Fibroblast of skin of abdomen (primary cell): ENCODE measurements around the gene GAB2.

Experiments
- DNase-seq: peaks from one replicate; pipeline ENCODE4 v3.0.0-alpha.2; 2013

The GAB2 gene

GRCh38 chr11:78201096-78201818 is 216.4 kb downstream of the GAB2 start:
- DNase-seq: no peak

GRCh38 chr11:78200553-78200952 is 217.1 kb downstream of the GAB2 start:
- DNase-seq: no peak

- no peak for DNase-seq
Observed at GRCh38 chr11:78200061-78200460, 217.6 kb downstream of the GAB2 start.

- DNase-seq: no peak
Observed at GRCh38 chr11:78199653-78200015, 218.0 kb downstream of the GAB2 start.

GRCh38 chr11:78199015-78199652 is 218.5 kb downstream of the GAB2 start:
- DNase-seq: no peak

GRCh38 chr11:78197816-78198215 is 219.8 kb downstream of the GAB2 start:
- DNase-seq: no peak

- no peak for DNase-seq
Observed at GRCh38 chr11:78196661-78197091, 220.9 kb downstream of the GAB2 start.

- DNase-seq: peak; percentile 28
Observed at GRCh38 chr11:78195917-78196560, 221.6 kb downstream of the GAB2 start.

GRCh38 chr11:78194490-78194889 is 223.1 kb downstream of the GAB2 start:
- DNase-seq: no peak

- DNase-seq: no peak
Observed at GRCh38 chr11:78193806-78194205, 223.8 kb downstream of the GAB2 start.

GRCh38 chr11:78192911-78193351 is 224.7 kb downstream of the GAB2 start:
- DNase-seq: no peak

GRCh38 chr11:78192223-78192719 is 225.3 kb downstream of the GAB2 start:
- DNase-seq: no peak

GRCh38 chr11:78190871-78191538 is 226.6 kb downstream of the GAB2 start:
- DNase-seq: no peak

GRCh38 chr11:78190374-78190773 is 227.2 kb downstream of the GAB2 start:
- DNase-seq: no peak

- DNase-seq: no peak
Observed at GRCh38 chr11:78189851-78190250, 227.8 kb downstream of the GAB2 start.

- DNase-seq: no peak
Observed at GRCh38 chr11:78189174-78189724, 228.4 kb downstream of the GAB2 start.

GRCh38 chr11:78188286-78189173 is 229.1 kb downstream of the GAB2 start, which contains the start of the genes KCTD21 and USP35:
Gene KCTD21, minus strand, starts transcription at chr11:78188626. Its CDS starts 14,072 bp downstream, at chr11:78174554.
Gene USP35, plus strand, starts transcription at chr11:78188919. Its CDS starts 7,327 bp downstream, at chr11:78196246.
- peak; percentile 96 for DNase-seq

GRCh38 chr11:78187366-78188285 is 230.0 kb downstream of the GAB2 start:
- DNase-seq: peak; percentile 6

- DNase-seq: peak; percentile 61
Observed at GRCh38 chr11:78181185-78181584, 236.4 kb downstream of the GAB2 start.

GRCh38 chr11:78180751-78181150 is 236.9 kb downstream of the GAB2 start:
- no peak for DNase-seq
